Keratinocyte (primary cell): ENCODE data around the gene TCERG1L. TPM values are rescaled to one million over a fixed set of nuclear protein-coding genes. Genes with fewer than 3 reads are reported as not detected.
"Not testable (repeated sequence)": the region's sequence is repeated elsewhere in the genome, so short reads cannot be mapped to it uniquely, and the experiment has no call there.

ENCODE experiments used
- DNase-seq: peaks from one replicate; pipeline ENCODE4 v3.0.0-alpha.2; 2011; ENCODE audit warnings: low read depth, missing footprints, low spot score
- FAIRE-seq: peaks from 2 replicates; lab custom pipeline; 2011; peaks lifted over from hg19 to GRCh38; lab: Jason Lieb, UNC
- H2AFZ ChIP-seq: 2 replicates; pipeline ENCODE4 v1.6.0; 2012; ENCODE audit warnings: low read length, control low read depth, inconsistent platforms; ENCODE audit not compliant: control insufficient read depth
- H3K27ac ChIP-seq: 2 replicates; pipeline ENCODE4 v1.5.1; 2011; ENCODE audit warnings: low read length; ENCODE audit not compliant: control insufficient read depth, insufficient read depth
- H3K27me3 ChIP-seq: 3 replicates; pipeline ENCODE4 v1.6.0; 2011; ENCODE audit warnings: low read length; ENCODE audit not compliant: control insufficient read depth, insufficient read depth; ENCODE audit errors: extremely low read depth
- H3K36me3 ChIP-seq, 2 experiments: 2 replicates in 1 of 2; 3 replicates in 1 of 2; pipeline ENCODE4 v1.5.1; 2011; ENCODE audit warnings: low read length in 2 of 2, mild to moderate bottlenecking in 1 of 2; ENCODE audit not compliant: control insufficient read depth in 2 of 2, insufficient read depth in 2 of 2; ENCODE audit errors: extremely low read depth in 1 of 2
- H3K4me1 ChIP-seq: 3 replicates; pipeline ENCODE4 v1.5.1; 2011; ENCODE audit warnings: low read length; ENCODE audit not compliant: control insufficient read depth, insufficient read depth; ENCODE audit errors: extremely low read depth
- H3K4me2 ChIP-seq: 3 replicates; pipeline ENCODE4 v1.6.0; 2011; ENCODE audit warnings: low read depth, low read length; ENCODE audit not compliant: control insufficient read depth, insufficient read depth; ENCODE audit errors: extremely low read depth
- H3K4me3 ChIP-seq, 3 experiments: fragments of 200-600 bp in 1 of 3; sonication (generic) in 1 of 3; 2 replicates in 2 of 3; 3 replicates in 1 of 3; pipeline ENCODE4 v1.5.1; 2011 to 2016; ENCODE audit warnings: low read length in 3 of 3, mild to moderate bottlenecking in 3 of 3, control low read depth in 2 of 3, inconsistent platforms in 1 of 3, low read depth in 1 of 3, mixed read lengths in 1 of 3, mixed run types in 1 of 3, moderate library complexity in 1 of 3; ENCODE audit not compliant: control insufficient read depth in 2 of 3, insufficient read depth in 2 of 3; ENCODE audit errors: extremely low read depth in 1 of 3
- H3K79me2 ChIP-seq: 2 replicates; pipeline ENCODE4 v1.6.0; 2012; ENCODE audit warnings: low read length; ENCODE audit not compliant: control insufficient read depth, insufficient read depth
- H3K9ac ChIP-seq: 3 replicates; pipeline ENCODE4 v1.6.0; 2011; ENCODE audit warnings: low read length; ENCODE audit not compliant: control insufficient read depth, insufficient read depth; ENCODE audit errors: extremely low read depth
- H3K9me1 ChIP-seq: 3 replicates; pipeline ENCODE4 v1.6.0; 2011; ENCODE audit warnings: low read length; ENCODE audit not compliant: control insufficient read depth, insufficient read depth; ENCODE audit errors: extremely low read depth
- H3K9me3 ChIP-seq: 2 replicates; pipeline ENCODE4 v1.5.1; 2012; ENCODE audit warnings: low read depth, low read length; ENCODE audit not compliant: control insufficient read depth
- H4K20me1 ChIP-seq: 3 replicates; pipeline ENCODE4 v1.6.0; 2011; ENCODE audit warnings: low read length; ENCODE audit not compliant: control insufficient read depth, insufficient read depth; ENCODE audit errors: extremely low read depth
- EZH2 ChIP-seq: IDR thresholded peaks from one replicate; pipeline ENCODE4 v1.6.1; 2012; ENCODE audit warnings: inconsistent platforms, mild to moderate bottlenecking, low read length, moderate library complexity
- dilution Hi-C: fragments of 300-500 bp; cut with MboI; formaldehyde crosslinking; loops from one replicate; pipeline ENCODE4 v1.7.0; 2020; ENCODE audit warnings: low sequenced_read_pairs; ENCODE audit not compliant: extremely low pct_ligation_motif_present
- polyA plus RNA-seq, 5 experiments: library from polyadenylated mRNA; depleted of rRNA in 3 of 5; stranded (reverse) in 3 of 5; stranded (forward) in 1 of 5; unstranded in 1 of 5; fragments of >200 nt; gene quantifications; 1 replicate in 1 of 5; 2 replicates in 3 of 5; 3 replicates in 1 of 5; pipeline versions ENCODE4 v1.2.1 to v1.2.3, GENCODE V29; 2011 to 2012; ENCODE audit warnings: missing spikeins in 2 of 5, low read depth in 1 of 5, low replicate concordance in 1 of 5
- TF ChIP-seq, protein P1 (sequence below), 3 experiments: IDR thresholded peaks in 1 of 3; conservative IDR thresholded peaks in 1 of 3; optimal IDR thresholded peaks in 1 of 3; 2 replicates in 2 of 3; 3 replicates in 1 of 3; pipeline versions ENCODE3 to v1.5.1; 2011; ENCODE audit warnings: low read length in 3 of 3, mild to moderate bottlenecking in 3 of 3, moderate library complexity in 2 of 3, control low read depth in 1 of 3, inconsistent platforms in 1 of 3; ENCODE audit not compliant: insufficient read depth in 2 of 3; ENCODE audit errors: extremely low read depth in 1 of 3

Gene TCERG1L
- polyA plus RNA-seq, 1 donor (not counting 4 experiments of a cell fraction or from before 2014, with no cell fraction given) = not detected

DNA sequence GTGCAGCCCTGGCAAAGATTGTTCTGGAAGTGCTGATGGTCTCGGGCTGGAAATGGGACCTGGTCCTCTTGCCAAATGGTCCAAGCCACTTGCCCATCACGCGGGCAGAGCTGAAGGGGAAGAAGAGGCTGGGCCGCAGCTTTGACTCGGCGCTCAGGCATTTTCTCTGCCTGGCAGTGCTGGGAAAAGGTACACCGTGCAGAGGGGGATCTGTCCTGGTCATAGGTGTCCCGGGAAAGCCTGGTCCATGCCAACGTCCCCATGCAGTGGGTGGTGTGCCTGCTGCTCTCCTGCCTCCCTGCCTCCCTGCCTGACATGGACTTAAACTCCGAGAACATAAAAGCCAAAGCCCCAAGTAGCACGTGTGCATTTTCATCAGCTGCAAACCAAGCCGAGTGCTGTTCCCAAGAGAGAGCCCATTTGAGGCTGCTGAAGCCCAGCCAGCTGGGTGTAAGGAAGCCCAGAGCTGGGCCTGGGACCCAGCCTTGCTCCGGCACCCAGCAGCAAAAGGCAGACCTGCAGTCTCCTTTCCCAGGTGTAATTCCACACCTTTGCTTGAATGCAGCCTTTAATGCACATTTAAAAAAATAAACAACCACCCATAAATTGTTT lies 72.7 kb downstream of the TCERG1L start:
- Histone ChIP-seq H3K36me3 (no peaks in the 10 kb centered on the region), H3K9me3 (peaks cover 4% of the 10 kb centered on the region), H3K9me1 (no peaks in the 10 kb centered on the region), H3K4me3 (no peak overlapping the region), H4K20me1 (no peaks in the 10 kb centered on the region), H3K9ac (no peak overlapping the region), H3K27ac (no peak overlapping the region), H3K4me1 (no peaks in the 10 kb centered on the region), H3K27me3 (no peaks in the 10 kb centered on the region), H3K79me2 (no peaks in the 10 kb centered on the region), H3K4me2 (no peak overlapping the region), H2AFZ (no peak overlapping the region)
- DNase-seq (no peak), FAIRE-seq (no peak)
- no peak for TF ChIP-seq EZH2
- TF ChIP-seq, protein P1, sequence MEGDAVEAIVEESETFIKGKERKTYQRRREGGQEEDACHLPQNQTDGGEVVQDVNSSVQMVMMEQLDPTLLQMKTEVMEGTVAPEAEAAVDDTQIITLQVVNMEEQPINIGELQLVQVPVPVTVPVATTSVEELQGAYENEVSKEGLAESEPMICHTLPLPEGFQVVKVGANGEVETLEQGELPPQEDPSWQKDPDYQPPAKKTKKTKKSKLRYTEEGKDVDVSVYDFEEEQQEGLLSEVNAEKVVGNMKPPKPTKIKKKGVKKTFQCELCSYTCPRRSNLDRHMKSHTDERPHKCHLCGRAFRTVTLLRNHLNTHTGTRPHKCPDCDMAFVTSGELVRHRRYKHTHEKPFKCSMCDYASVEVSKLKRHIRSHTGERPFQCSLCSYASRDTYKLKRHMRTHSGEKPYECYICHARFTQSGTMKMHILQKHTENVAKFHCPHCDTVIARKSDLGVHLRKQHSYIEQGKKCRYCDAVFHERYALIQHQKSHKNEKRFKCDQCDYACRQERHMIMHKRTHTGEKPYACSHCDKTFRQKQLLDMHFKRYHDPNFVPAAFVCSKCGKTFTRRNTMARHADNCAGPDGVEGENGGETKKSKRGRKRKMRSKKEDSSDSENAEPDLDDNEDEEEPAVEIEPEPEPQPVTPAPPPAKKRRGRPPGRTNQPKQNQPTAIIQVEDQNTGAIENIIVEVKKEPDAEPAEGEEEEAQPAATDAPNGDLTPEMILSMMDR (optimal IDR thresholded peaks at IDR 0.05 in 1 of 3, IDR thresholded peaks at IDR 0.05 in 1 of 3, conservative IDR thresholded peaks at IDR 0.05 in 1 of 3; ENCODE audit: extremely low read depth in 1 of 3, insufficient read depth in 2 of 3, low read length in 3 of 3) = no peak
- dilution Hi-C loops = no loop called here

DNA sequence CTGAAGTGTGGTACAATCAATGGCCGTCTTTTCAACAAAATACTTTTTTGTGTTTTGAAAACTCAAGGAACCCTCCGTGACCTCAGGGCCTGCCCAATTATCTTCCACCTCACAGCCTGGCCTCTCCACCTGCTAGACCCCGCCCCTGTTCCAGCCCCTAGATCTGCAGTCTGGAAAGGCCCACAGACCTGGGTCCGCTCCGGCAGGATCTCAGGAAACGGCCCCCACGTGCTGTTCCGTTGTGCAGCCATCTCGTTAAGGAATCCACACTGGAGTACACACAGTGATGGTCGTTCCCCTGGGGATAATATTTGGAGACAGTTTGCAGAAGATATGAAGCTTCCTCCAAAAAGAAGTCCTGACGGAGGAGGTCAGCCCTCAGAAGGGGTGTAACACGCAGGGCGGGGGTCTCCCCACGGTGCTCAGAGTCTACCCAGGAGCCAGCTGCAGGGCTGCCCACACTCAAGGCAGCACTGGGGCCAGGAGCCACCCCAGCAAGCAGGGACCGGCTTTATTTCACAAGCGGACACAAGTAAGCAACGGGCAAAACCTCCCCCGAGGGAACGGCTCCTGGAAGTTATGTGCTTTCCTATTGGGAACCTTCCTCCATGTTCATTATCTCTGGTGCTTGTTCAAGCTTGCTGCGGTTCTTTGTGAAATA lies 73.4 kb downstream of the TCERG1L start:
- no peaks in the 10 kb centered on the region for H3K27me3 ChIP-seq
- no peaks in the 10 kb centered on the region for H3K79me2 ChIP-seq
- no peaks in the 10 kb centered on the region for H3K4me1 ChIP-seq
- FAIRE-seq (no peak), DNase-seq (no peak)
- H3K9me1 ChIP-seq = no peaks in the 10 kb centered on the region
- no peaks in the 10 kb centered on the region for H4K20me1 ChIP-seq
- dilution Hi-C loops = no loop called here
- H3K4me2 ChIP-seq = no peak overlapping the region
- no peak overlapping the region for H3K9ac ChIP-seq
- H3K36me3 ChIP-seq = no peaks in the 10 kb centered on the region
- TF ChIP-seq, protein P1 (optimal IDR thresholded peaks at IDR 0.05 in 1 of 3, IDR thresholded peaks at IDR 0.05 in 1 of 3, conservative IDR thresholded peaks at IDR 0.05 in 1 of 3; ENCODE audit: extremely low read depth in 1 of 3, insufficient read depth in 2 of 3, low read length in 3 of 3) = no peak
- no peak for TF ChIP-seq EZH2
- no peak overlapping the region for H3K4me3 ChIP-seq
- H2AFZ ChIP-seq = no peak overlapping the region
- no peak overlapping the region for H3K27ac ChIP-seq
- H3K9me3 ChIP-seq = peaks cover 6% of the 10 kb centered on the region

DNA sequence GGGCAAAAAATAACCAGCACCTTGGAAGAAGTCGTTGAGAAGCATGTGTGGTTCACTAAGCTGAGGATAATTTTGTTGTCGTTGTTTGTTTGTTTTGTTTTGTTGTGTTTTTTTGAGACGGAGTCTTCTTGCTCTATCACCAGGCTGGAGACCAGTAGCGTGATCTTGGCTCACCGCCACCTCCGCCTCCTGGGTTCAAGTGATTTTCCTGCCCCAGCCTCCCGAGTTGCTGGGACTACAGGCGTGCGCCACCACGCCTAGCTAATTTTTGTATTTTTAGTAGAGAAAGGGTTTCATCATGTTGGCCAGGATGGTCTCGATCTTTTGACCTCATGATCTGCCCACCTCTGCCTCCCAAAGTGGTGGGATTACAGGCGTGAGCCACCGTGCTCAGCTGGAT lies 76.9 kb downstream of the TCERG1L start:
- H3K9me1 ChIP-seq, FAIRE-seq, H3K9ac ChIP-seq: not testable (repeated sequence)

More for the DNA sequence above, 76.9 kb downstream of the TCERG1L start:
- DNase-seq, H3K9me3 ChIP-seq, H4K20me1 ChIP-seq, H3K36me3 ChIP-seq, H3K79me2 ChIP-seq, H3K4me1 ChIP-seq, H2AFZ ChIP-seq, H3K4me3 ChIP-seq, H3K4me2 ChIP-seq, H3K27me3 ChIP-seq, H3K27ac ChIP-seq, dilution Hi-C loops: not testable (repeated sequence)
